CD4-positive, alpha-beta T cell treated with Interleukin-2 at 100 ng/mL for 4 hours (primary cell): ENCODE data around the gene COPS7A.

Experiments
- DNase-seq: peaks from one replicate; pipeline ENCODE4 v3.0.0-alpha.2; 2020; ENCODE audit warnings: low spot score

COPS7A gene, protein sequence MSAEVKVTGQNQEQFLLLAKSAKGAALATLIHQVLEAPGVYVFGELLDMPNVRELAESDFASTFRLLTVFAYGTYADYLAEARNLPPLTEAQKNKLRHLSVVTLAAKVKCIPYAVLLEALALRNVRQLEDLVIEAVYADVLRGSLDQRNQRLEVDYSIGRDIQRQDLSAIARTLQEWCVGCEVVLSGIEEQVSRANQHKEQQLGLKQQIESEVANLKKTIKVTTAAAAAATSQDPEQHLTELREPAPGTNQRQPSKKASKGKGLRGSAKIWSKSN

DNA sequence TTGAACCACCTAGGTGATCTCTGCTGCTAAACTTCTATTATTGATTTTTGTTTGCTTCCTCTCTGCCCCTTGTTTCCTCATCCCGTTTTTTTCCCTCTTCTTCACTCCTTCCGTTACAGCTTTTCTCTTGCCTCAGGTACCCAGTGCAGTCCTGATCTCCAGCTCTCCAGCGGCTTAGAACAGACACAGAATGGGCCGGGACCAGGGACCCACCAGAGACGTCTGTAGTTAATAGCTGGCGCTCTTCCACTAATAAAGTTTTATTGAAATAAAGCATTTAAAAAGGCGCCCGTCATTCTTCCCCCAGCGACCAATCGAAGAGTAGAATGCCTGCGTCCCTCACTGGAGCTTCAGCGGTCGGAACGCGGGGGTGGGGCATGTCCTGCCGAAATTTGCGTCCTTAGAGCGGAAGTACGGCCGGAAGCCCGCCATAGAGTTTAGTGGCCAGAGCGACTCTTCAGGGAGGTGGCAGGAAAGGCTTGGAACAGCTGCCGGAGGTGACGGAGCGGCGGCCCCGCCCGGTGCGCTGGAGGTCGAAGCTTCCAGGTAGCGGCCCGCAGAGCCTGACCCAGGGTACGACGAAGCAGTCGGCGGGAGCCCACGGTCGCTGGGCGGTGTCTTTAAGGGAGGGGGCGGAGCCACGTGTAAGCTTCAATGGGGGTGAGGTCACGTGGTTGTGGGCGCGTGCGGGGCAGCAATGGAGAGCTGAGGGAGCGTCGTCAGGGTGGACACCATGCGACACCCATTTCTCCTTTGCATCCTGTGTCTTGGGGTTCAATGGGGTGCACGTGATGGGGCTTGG is at the start of gene COPS7A:
COPS7A (plus strand) TSS at position 440 of the 802 bp plus-strand sequence. CDS start 611 bp downstream, outside the sequence.
- DNase-seq: peak; percentile 99

DNA sequence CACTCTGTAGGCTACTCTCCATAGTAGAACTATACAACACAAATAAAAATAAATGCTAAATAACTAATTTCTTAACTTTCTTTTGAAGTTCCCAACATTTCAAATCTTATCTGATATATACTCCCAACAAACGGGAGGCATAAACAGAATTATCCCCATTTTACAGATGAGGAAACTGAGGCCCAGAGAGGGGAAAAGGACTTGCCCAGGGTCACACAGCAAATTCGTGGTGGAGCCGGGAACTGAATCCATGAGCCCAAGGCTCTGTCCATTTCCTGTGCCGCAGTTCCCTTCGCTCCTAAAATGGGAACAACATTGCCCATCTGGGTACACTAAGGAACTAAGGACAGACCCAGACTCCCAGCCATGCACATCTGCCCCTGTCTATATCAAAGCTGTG is 46.9 kb upstream of the COPS7A start:
- DNase-seq: no peak

DNA sequence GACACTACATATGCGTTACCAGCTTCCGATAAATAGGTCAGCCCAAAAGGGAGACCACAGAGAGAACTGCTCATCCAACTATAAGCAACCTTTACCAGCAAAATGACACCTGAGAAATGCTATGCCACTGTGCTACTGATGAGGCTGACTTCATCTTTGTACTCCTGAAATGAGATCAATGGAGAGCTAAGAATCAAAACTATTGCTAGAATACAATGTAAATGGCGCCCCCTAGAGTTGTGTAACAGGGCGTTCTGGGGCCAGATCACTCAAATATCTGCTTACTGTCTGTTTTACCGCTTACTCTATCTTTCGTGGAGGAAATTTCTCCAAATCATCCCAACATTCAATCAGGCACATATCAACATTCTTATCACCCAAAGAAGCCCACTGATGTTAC is 39.2 kb upstream of the COPS7A start:
- DNase-seq: peak; percentile 69

DNA sequence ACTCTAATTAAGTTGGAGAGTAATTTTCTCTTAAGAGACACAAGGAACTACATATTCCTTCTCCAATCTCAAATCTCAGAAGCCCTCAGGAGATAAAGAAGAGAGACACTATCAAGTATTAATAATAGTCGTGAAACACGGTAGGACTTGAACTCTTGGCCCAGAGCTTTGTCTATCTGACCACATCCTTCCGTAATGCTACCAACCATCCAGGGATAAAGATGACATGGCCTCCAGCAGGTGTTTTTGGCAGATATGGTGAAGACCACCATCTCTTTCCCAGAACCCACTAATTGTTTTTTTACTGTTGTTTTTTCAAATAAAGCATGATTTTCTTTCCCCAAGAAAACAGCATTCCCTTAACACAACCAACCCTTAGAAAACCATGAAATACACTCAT is 38.0 kb upstream of the COPS7A start:
- no peak for DNase-seq

DNA sequence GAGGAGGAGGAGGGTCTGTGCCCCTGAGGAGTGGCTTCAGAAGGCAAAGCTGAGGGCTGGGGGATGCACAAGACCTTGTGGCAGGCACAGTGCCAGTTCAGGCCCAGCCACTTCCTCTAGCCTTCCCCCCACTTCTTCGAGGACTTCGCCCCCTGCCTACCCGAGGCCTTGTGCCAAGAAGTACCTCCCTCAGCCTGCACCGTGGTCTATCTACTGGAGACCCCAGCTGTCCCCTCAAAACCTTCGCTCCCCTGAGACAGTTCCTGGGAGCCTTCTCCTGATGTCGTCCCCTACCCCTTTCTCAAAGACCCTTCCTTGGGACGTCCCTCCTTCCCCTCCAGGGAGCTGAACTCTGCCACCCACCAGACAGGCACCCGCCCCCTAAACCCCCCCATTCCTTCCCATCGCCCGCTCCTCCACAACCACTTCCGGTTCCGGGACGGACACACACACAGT is 35.3 kb upstream of the COPS7A start:
- peak; percentile 37 for DNase-seq

DNA sequence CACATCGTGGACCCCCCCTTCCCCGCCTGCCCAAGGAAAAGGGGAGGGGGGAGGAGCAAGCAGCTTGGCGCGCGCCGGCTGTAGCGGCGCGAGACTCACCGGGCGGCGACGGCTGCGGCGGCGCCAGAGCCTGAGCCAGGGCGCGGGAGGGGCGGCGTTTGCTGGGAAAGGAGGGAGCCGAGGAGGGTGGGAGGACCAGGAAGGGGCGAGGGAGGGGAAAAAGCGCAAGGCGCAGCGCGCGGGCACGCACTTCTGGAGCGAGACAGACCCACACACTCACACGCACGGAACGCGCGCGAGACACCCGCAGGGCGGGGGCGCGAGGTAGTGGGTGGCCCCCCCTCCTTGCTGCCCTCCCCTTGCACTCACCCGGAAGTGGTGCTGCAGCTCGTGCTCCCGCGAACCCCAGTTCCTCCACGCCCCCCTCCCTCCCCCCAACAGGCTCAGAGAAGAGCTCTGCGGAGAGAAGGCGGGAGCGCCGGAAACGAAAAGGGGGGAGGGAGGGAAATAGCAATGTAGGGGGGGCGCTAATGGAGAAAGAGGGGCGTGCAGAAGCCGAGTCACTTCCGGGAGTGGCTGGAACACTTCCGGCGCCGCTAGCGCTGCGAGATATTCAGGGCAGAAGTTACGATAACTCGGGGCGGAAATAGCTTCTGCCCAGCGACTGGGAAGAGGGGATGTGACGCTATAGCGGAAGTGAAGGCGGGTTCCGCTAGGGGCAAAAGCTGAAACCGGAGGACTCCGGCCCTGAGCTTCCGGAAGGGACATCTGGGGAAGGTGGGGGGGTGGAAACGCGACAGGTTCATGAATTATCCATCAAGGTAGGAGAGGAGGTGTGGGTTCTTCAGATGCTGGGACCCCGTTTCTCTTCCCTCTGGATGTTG is 34.6 kb upstream of the COPS7A start, which contains the start of gene ZNF384:
ZNF384 (minus strand) TSS at position 377 of the 884 bp plus-strand sequence. CDS start 9,855 bp downstream, outside the sequence.
- peak; percentile 98 for DNase-seq

DNA sequence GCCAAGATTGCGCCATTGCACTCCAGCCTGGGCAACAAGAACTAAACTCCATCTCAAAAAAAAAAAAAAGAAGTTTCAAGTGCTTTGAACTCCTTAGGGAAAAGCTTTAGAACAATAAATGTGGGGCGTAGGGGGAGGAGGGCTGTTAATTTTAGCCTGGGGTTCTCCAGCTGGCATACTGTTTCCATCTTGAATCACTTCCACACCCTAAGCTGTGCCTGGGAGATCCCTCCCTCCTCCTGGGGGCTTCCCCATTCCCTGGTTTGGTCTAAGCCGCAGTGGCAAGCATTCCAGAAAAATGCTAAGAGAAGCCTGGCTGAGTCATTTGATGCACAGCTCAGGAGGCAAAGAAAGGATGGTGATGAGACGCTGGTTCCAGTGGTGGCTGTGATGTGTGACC is 32.4 kb upstream of the COPS7A start:
- no peak for DNase-seq

DNA sequence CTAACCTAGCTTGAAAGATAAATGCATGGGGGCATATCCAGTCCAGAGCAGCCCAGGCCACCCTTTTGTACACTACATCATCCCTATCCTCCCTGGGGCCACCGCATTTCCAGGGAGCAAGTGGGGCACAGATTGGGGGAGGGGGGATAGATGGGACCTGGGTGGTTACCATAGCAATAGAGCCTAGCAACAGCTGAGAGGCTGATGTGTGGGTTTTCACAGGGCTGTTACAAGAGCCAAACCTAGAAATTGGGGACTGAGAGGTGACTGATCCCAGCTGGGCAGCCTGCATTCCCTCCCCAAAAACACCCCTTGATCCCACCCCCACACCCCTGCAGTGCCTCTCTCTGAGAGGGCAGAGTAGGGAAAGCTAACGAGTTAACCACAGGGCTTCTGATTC is 31.0 kb upstream of the COPS7A start:
- no peak for DNase-seq

DNA sequence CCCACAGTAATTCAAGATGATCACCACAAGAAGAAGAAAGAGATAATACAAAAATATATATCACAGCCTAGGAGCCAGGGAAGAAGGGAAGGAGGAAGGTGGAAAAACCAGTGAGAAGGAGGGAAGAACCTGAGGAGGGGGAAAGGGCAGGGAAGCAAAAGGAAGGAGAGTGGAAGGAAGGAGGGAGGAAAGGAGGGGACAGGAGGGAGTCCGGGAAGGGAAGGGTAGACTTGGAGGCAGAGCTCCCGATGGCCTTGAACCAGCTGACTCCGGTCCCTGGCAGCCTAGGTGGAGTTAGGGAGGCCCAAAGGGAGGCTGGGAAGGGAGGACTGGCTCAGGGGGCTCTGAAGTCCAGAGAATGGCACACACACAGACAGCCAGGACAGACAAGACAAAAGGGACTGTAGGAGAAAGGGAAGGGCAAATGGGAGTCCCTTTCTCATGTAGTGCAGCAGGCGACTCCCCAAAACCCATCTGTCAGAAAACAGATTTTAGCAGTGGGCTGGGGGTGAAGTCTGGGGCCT is 30.0 kb upstream of the COPS7A start:
- no peak for DNase-seq

DNA sequence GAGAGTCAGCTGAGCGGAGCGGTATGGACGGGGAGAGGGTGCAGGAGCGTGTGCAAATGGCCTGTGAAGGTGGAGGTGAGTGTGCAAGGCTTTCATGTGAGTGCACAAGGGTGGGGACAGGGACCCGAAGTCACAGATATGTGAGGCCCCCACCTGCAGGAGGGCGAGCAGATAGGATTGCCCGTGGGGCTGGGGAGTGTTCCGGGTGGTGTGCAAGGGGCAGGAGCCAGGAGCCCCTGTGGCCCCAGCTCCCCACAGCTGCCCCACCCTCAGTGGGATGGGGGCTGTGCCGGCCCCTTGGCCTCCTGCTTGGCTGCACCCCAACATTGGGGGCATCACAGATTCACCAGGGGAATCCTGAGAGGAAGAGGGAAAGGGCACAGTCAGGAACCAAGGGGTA is 29.1 kb upstream of the COPS7A start:
- no peak for DNase-seq

DNA sequence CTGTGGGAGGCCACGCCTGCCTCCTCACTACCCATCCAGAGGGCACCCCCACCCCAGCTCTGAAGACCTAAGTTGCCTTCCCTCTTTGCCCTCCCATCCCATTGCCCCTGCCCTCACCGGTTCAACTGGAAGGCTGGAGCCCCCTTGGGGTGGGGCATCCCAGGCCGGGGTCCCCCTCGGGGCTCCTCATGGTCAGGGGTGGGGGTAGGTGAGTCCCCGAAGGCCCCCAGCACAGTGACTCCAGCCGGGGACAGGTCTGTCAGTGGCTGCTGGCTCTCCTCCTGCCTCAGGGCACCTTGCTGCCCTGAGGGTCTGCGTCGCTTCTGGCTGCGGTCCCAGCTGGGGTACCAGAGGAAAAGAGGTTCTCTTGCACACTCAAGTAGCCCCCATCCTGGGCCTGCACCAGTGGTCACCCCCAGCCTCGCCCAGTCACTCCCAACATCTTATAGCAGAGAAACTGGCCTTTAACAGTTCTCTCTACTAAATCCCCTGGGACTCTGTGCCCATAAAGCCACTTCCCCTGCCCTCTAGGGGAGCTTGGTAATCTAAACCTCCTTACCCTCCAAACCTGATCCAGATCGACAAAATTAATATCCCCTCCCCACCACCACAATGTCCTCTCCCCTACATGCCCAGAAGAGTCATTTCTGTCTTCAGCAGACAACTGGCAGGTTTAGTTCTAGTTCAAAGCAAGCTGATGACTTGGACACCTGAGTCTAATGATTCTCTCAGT is 28.4 kb upstream of the COPS7A start:
- DNase-seq: no peak

DNA sequence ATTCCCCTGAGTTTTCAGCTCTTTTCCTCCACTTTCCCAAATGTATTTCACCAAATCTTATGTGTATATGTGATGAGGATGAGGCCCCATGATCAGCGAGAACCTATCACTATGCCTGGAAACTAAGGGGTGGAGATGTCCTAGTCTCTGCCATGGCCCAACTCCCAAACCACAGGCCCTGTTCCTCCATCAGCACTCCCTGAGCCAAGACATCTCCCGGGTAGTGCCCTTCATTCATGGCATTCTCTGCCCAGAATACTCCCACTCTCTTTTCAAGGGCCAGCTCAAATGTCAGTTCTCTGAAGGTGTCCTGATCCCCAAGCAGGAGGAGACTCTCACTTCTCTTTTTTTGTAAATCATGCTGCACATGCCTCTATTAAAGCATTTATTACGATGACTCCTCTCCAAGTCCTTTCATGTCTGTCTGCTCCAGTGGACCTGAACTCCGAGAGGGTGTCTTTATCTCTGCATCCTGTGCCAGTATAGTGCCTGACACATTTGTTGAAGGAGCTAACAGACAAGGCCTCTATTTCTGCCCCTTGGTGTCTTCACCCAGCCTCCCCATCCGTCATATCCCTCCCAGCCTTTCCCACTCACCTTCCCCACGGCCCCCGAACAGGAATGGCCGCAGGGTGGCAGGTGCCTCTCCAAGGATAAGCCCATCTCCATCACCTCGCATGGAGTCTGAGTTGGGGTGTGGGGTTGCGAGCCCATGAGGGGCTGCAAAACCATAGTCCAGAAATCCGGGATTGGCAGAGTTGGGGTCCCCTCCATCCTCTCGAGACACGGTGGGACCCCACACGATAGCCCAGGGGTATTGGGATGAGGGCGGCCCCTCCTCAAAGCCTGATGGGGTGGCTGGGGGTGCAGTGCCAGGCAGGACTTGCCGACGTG is 26.9 kb upstream of the COPS7A start:
- no peak for DNase-seq

DNA sequence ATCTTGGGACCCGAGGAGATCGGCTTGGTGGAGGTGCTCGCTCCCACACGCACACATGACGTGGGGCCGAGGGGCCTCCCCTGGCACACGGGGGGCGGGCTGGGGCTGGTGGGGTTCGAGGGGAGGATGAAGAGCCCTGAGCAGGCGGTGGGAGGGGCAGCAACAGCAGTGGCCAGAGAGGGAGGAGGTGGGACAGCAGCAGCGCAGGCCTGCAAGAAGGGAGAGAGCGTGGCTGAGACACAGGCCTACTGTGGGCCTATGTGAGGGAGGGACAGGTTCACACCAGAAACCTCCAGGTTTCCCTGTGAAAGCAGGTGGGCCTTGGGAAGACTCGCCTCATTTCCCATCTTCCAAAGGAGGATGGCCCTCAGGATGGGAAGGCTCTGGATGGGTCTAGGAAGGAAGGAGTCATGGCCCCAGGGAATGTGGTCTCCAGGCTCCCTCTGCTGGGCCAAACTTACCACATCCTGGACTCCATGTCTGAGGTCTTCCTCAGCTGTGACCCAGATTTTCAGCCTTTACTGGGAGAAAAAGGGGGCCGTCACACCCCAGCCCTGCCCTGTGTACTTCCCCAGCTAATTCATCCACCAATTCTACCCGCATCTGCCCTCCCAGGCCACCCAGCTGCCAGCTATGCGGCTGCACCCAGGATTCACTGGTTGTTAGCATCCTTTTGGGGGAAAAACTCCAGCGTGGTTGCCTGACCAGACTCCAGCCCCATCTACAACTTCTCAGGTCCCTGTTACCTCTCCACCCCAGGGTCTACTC is 26.1 kb upstream of the COPS7A start:
- peak; percentile 13 for DNase-seq

DNA sequence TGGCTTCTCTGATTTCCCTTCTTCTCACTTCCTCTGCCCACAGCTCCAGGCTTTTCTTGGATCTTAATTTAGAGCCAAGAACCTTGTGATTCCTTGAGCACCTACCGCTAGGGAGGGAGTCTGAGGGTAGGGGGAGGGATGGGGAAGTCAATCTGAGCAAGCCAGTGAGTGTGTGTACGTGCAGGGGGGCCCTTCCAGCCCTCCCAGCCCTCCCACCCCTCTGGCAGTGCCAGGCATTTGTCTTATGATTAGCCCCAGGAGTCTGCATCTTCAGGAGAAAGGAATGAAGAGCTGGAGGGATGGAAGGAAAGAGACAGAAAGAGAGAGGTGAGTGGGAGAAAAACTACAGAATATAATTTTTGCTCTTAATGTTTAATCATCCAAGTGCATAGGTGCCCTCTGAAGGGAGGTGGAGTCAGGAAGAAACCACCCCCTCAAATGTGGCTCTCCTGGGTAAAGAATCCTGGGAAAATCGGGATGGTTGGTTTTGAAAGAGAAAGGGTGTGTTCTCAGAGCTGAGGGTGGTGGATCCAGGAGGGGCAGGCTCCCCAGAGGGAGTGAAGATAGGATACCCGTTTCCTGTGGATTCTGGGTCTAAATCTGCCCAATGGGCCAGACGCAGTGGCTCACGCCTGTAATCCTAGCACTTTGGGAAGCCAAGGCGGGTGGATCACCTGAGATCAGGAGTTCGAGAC is 25.3 kb upstream of the COPS7A start:
- DNase-seq: no peak

DNA sequence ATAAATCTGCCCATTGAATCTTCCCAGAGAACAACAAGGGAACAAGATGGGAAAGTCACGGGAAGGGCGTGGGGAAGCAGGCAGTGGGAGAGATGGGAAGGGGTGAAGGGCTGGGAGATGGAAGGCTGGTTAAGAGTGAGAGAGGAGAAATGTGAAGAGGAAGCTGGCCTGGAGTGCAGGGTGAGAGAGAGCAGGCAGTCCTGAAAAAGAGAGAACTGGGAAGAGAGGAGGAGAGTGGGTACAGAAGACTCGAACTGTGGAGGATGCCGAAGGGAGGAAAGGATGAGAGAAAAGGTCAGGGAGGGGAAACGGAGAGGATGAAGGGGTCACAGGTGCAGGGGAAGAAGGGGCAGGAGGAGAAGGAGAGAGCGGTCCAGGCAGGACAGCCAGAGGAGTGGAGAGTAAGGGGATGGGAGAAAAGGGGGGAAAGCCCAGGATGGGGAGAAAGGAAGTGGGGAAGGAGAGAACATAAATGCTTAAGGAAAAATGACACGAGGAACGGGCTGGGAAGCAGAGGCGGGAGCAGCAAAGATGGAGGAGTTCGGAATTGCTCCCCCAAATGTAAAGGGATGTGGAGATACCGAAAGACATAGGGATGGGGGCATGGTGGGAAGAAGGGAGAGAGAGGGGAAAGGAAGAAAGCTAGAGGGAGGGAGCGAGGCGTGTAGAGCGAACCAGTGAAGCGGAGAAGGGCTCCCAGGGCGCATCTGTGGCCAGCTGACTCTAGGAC is 24.4 kb upstream of the COPS7A start:
- no peak for DNase-seq

DNA sequence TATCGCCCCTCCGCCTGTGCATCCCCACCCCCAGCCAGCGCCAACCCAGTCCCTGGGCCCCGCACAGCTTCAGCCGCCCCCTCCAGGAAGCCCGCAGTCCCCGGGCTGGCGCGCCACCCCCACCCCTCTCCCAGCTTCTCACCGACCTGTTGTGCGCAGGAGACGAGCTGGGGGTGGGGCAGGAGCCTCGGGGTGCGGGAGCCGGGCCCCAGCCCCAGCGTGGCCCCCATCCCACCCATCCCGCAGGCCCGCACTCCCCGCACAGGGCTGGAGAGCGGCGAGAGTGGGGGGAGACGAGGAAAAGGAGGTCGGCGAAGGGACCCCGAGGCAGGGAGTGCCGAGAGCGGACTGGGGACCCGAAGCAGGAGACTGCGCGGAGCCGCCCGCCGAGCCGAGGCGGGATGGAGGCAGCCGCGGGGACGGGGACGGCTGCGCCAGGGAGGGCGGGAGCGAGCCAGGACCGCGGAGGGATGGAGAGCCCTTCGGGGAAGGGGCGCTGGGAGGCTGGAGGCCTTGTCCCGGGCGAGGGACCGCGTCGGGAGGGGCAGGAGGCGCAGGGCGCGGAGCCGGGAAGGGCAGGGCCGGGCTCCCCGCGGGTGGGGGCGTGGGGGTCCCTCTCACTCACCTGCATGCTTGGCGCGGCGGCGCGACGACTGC is 23.7 kb upstream of the COPS7A start:
- DNase-seq: no peak

DNA sequence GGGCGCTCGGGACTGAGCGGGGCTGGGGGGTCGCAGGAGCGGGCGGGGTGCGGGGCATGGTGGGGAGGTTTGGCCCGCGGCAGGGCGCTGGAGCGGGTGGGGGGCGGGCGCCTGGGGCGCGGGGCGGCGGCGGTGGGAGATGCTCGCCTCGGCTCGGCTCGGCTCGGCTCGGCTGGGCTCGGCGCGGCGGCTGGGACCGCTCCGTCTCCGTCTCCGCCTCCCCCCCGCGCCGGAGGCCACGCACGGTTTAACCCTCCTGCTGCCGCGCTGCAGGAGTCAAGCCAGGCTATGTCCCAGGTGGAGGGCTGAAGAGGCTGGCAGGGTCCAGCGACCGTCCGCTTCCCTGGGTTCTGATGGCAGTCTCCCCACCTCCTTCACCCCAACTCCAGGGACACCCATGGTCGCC is 23.2 kb upstream of the COPS7A start, which contains the start of gene PIANP:
PIANP (minus strand) TSS at position 170 of the 406 bp plus-strand sequence. CDS start 2,754 bp downstream, outside the sequence.
- peak; percentile 26 for DNase-seq
